Transverse colon (tissue), 4 donors: ENCODE measurements around the gene TGFB2.

Experiments used
- CTCF ChIP-seq, 5 experiments: fragments of 200-600 bp in 3 of 5; fragments of 450-650 bp in 2 of 5; sonication (generic) in 3 of 5; IDR thresholded peaks; 1 replicate in 2 of 5; 2 replicates in 3 of 5; pipeline ENCODE4 v1.5.1; 2016 to 2017; ENCODE audit warnings: antibody characterized with exemption in 5 of 5, inconsistent platforms in 3 of 5, mild to moderate bottlenecking in 2 of 5, moderate library complexity in 1 of 5
- EP300 ChIP-seq: sonication (generic); formaldehyde crosslinking; IDR thresholded peaks from one replicate; pipeline ENCODE4 v1.6.1; 2017; ENCODE audit warnings: antibody characterized with exemption, low read depth
- POLR2A ChIP-seq: fragments of 450-650 bp; IDR thresholded peaks from one replicate; pipeline ENCODE4 v1.6.1; 2016; ENCODE audit warnings: antibody characterized with exemption, mild to moderate bottlenecking, moderate library complexity
- POLR2AphosphoS5 ChIP-seq, 3 donors: sonication (generic); formaldehyde crosslinking; IDR thresholded peaks; one replicate each; pipeline ENCODE4 v1.6.1; 2016; ENCODE audit warnings: antibody characterized with exemption in 3 of 3

GRCh38 chr1:218332416-218332815, 12.7 kb upstream of the TGFB2 start:
- TF ChIP-seq POLR2A (no peak), CTCF (IDR thresholded peaks at IDR 0.05) (no peak), EP300 (no peak), POLR2AphosphoS5 (IDR thresholded peaks at IDR 0.05) (no peak)
